ENCODE data around the gene AHDC1.

AHDC1 gene

GRCh38 chr1:27526569-27527222 lies 77.2 kb downstream of the AHDC1 start (continued):
- TF ChIP-seq YY2 (tag by site-specific recombination; IDR thresholded peaks at IDR 0.05) (peak; percentile 55; the same call in 1 of the 2 replicates), ZNF2 (tag by site-specific recombination; IDR thresholded peaks at IDR 0.05) (peak; percentile 56; the same call in 1 of the 2 replicates), ZNF521 (tag by site-specific recombination; IDR thresholded peaks at IDR 0.05) (no peak), ZFHX2 (tag by site-specific recombination; conservative IDR thresholded peaks at IDR 0.05) (peak; percentile 97), BCL6B (tag by site-specific recombination; IDR thresholded peaks at IDR 0.05) (no peak)

GRCh38 chr1:27525296-27526272 lies 78.4 kb downstream of the AHDC1 start:
- peaks cover 11% of the 10 kb centered on the region for H3K4me1 ChIP-seq (ENCODE audit: control insufficient read depth, insufficient read depth, low read length)
- CTCF ChIA-PET: interaction anchor here (0.6 to 2.3 kb wide), 4 partner anchors 31 to 144 kb away, joined by 3 to 13 read pairs (median 4); no protein-coding TSS in a partner anchor
- no peak overlapping the region for H3K4me3 ChIP-seq (ENCODE audit: low read depth, low read length)
- TF ChIP-seq ZBTB44 (tag by site-specific recombination; IDR thresholded peaks at IDR 0.05) (no peak), ZSCAN16 (tag by site-specific recombination; IDR thresholded peaks at IDR 0.05) (no peak), ZNF335 (tag by site-specific recombination; conservative IDR thresholded peaks at IDR 0.05) (peak; percentile 38; the same call in 1 of the 2 replicates), ZNF37A (tag by site-specific recombination; IDR thresholded peaks at IDR 0.05) (no peak), PATZ1 (tag by site-specific recombination; IDR thresholded peaks at IDR 0.05) (peak; percentile 51), ZNF114 (tag by site-specific recombination; IDR thresholded peaks at IDR 0.05) (no peak), REPIN1 (tag by site-specific recombination; IDR thresholded peaks at IDR 0.05; ENCODE audit: low read depth) (no peak), ZNF658 (tag by site-specific recombination; IDR thresholded peaks at IDR 0.05) (no peak), OSR2 (tag by site-specific recombination; IDR thresholded peaks at IDR 0.05) (peak; percentile 90), ATF2 (tag by site-specific recombination; IDR thresholded peaks at IDR 0.05; ENCODE audit: low read depth) (no peak), KLF9 (tag by site-specific recombination; IDR thresholded peaks at IDR 0.05; ENCODE audit: low read depth) (peak; percentile 63), IKZF3 (tag by site-specific recombination; IDR thresholded peaks at IDR 0.05) (0 out of 2 replicates have a peak, but pooled peaks have one; percentile 24), ZNF169 (tag by site-specific recombination; IDR thresholded peaks at IDR 0.05) (no peak), SP7 (tag by site-specific recombination; IDR thresholded peaks at IDR 0.05) (0 out of 2 replicates have a peak, but pooled peaks have one; percentile 34), ZNF843 (tag by site-specific recombination; IDR thresholded peaks at IDR 0.05) (no peak), ZNF830 (tag by site-specific recombination; IDR thresholded peaks at IDR 0.05; ENCODE audit: low read depth) (no peak), ZNF292 (tag by site-specific recombination; IDR thresholded peaks at IDR 0.05; ENCODE audit: borderline replicate concordance, low read depth) (no peak), ZNF366 (tag by site-specific recombination; conservative IDR thresholded peaks at IDR 0.05) (0 out of 2 replicates have a peak, but pooled peaks have one; percentile 39), GLIS2 (tag by site-specific recombination; IDR thresholded peaks at IDR 0.05) (peak; percentile 64), ZNF221 (tag by site-specific recombination; IDR thresholded peaks at IDR 0.05; ENCODE audit: borderline replicate concordance) (no peak), KLF1 (tag by site-specific recombination; IDR thresholded peaks at IDR 0.05) (peak; percentile 94), ZNF341 (tag by site-specific recombination; IDR thresholded peaks at IDR 0.05; ENCODE audit: low read depth) (peak; percentile 59), ZFHX2 (tag by site-specific recombination; conservative IDR thresholded peaks at IDR 0.05) (peak; percentile 77), ZNF155 (tag by site-specific recombination; IDR thresholded peaks at IDR 0.05) (no peak), SP2 (tag by site-specific recombination; IDR thresholded peaks at IDR 0.05) (peak; percentile 54)

More at GRCh38 chr1:27525296-27526272, 78.4 kb downstream of the AHDC1 start:
- POLR2A ChIA-PET: interaction anchor here (0.5 to 1.5 kb wide), 7 partner anchors 35 to 305 kb away, joined by 3 to 4 read pairs (median 3); partner anchors contain the start of genes MAP3K6, PPP1R8 and WASF2
- peak overlapping the region; percentile 2; the same call in 1 of the 2 replicates for H3K27ac ChIP-seq (ENCODE audit: extremely low read depth, low read depth, low read length)
- no peaks in the 10 kb centered on the region for H3K9me3 ChIP-seq (ENCODE audit: control insufficient read depth, insufficient read depth, low read depth, low read length)
- no peaks in the 10 kb centered on the region for H3K36me3 ChIP-seq (ENCODE audit: control insufficient read depth in 2 of 2, insufficient read depth in 1 of 2, low read length in 2 of 2)
